ENCODE measurements around the gene ANKRD50. TPM values are rescaled to one million over a fixed set of nuclear protein-coding genes. Genes with fewer than 3 reads are reported as not detected.

Gene ANKRD50
- total RNA-seq, 4 donors from 2014 or later: 20.5 to 40.2 (median 29.9) TPM

DNA sequence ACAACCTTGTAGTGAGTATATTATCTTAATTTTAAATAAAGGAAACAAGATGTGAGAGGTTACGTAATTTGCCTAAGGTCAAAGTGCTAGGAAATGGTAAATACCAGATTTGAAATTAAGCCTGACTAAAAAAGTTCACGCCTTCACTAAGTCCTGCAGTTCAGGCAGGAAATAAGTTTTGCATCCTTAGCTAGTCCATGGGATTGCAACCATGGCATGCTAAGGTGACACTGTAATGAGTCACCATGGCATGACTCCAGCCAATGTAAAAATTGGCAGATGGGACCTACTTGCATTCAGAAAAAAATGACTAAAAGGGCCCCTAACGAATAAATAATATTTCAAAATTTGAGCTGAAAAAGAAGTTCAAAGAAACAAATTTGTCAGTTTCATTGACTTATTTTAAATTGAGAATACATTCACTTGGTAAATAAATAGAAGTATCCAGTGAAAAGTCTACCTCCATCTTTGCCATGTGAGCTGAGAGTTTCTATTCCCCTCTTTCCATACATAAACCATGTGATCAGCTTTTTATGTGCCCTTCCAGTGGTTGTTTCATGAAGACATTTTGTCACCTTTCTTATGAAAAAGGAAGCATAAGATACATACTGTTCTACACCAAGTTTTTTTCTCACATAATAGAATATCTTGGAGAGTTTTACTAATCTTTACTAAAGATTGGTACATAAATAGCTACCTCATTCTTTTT lies 72.4 kb downstream of the ANKRD50 start:
- 44% methylated on average over 3 of the region's 3 CpGs for WGBS
- Histone ChIP-seq H3K36me3 (no peaks in the 10 kb centered on the region), H3K4me3 (no peak overlapping the region), H3K27me3 (no peaks in the 10 kb centered on the region), H3K9me3 (no peaks in the 10 kb centered on the region), H3K27ac (no peak overlapping the region), H3K4me1 (peaks cover 9% of the 10 kb centered on the region)
- DNase-seq (ENCODE audit: low spot score in 2 of 2): no peak
- TF ChIP-seq POLR2AphosphoS5 (IDR thresholded peaks at IDR 0.05): no peak
- no peak for TF ChIP-seq POLR2A (IDR thresholded peaks at IDR 0.05)
- TF ChIP-seq, protein P1, sequence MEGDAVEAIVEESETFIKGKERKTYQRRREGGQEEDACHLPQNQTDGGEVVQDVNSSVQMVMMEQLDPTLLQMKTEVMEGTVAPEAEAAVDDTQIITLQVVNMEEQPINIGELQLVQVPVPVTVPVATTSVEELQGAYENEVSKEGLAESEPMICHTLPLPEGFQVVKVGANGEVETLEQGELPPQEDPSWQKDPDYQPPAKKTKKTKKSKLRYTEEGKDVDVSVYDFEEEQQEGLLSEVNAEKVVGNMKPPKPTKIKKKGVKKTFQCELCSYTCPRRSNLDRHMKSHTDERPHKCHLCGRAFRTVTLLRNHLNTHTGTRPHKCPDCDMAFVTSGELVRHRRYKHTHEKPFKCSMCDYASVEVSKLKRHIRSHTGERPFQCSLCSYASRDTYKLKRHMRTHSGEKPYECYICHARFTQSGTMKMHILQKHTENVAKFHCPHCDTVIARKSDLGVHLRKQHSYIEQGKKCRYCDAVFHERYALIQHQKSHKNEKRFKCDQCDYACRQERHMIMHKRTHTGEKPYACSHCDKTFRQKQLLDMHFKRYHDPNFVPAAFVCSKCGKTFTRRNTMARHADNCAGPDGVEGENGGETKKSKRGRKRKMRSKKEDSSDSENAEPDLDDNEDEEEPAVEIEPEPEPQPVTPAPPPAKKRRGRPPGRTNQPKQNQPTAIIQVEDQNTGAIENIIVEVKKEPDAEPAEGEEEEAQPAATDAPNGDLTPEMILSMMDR (IDR thresholded peaks at IDR 0.05): no peak
- TF ChIP-seq EP300 (IDR thresholded peaks at IDR 0.05): no peak

DNA sequence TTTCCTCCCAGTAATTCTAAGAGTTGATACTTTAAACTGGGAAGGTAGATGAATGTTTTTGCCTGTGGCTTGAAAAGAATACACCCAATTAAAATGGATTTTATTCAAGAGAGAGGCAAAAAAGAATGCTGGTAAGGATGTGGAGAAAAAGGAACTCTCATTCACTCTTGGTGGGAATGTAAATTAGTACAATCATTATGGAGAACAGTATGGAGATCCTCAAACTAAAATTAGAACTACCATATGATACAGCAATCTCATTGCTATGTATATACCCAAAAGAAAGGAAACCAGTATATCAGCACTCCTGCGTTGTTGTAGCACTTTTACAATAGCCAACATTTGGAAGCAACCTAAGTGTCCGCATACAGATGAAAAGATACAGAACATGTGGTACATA lies 75.2 kb downstream of the ANKRD50 start:
- no peaks in the 10 kb centered on the region for H3K9me3 ChIP-seq
- H3K4me3 ChIP-seq: no peak overlapping the region
- peaks cover 10% of the 10 kb centered on the region for H3K4me1 ChIP-seq
- no peak overlapping the region for H3K27ac ChIP-seq
- TF ChIP-seq POLR2A (IDR thresholded peaks at IDR 0.05): no peak
- TF ChIP-seq, protein P1 (IDR thresholded peaks at IDR 0.05): no peak
- no peak for TF ChIP-seq EP300 (IDR thresholded peaks at IDR 0.05)
- no peak for TF ChIP-seq POLR2AphosphoS5 (IDR thresholded peaks at IDR 0.05)
- H3K27me3 ChIP-seq: no peaks in the 10 kb centered on the region
- WGBS: 92% methylated on average over 2 of the region's 2 CpGs
- H3K36me3 ChIP-seq: no peaks in the 10 kb centered on the region
- DNase-seq (ENCODE audit: low spot score in 2 of 2): no peak

DNA sequence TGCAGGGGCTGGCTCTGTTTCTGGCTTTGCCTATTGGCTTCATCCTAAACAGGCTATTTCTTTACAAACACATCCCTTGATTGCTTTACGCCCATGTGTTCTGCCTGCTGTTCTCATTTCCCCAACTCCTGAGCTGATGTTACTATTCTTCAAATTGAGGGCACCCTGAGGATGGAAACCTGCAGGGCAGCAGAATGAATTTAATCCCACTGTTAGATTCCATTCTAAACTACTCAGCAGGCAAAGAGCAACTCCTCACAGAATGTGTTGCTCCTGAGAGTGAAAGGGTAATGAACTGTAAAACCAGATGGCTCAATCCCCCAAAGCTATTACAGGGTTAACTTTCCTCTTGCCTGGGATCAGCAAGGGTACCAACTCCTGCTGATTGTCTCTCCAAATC lies 75.7 kb downstream of the ANKRD50 start:
- no peaks in the 10 kb centered on the region for H3K9me3 ChIP-seq
- no peak for DNase-seq (ENCODE audit: low spot score in 2 of 2)
- no peaks in the 10 kb centered on the region for H3K27me3 ChIP-seq
- no peak overlapping the region for H3K27ac ChIP-seq
- WGBS: 81% methylated on average over 1 of the region's 1 CpG
- no peaks in the 10 kb centered on the region for H3K36me3 ChIP-seq
- peaks cover 6% of the 10 kb centered on the region for H3K4me1 ChIP-seq
- no peak overlapping the region for H3K4me3 ChIP-seq
- TF ChIP-seq, protein P1 (IDR thresholded peaks at IDR 0.05): no peak
- no peak for TF ChIP-seq POLR2AphosphoS5 (IDR thresholded peaks at IDR 0.05)
- TF ChIP-seq POLR2A (IDR thresholded peaks at IDR 0.05): no peak
- no peak for TF ChIP-seq EP300 (IDR thresholded peaks at IDR 0.05)

DNA sequence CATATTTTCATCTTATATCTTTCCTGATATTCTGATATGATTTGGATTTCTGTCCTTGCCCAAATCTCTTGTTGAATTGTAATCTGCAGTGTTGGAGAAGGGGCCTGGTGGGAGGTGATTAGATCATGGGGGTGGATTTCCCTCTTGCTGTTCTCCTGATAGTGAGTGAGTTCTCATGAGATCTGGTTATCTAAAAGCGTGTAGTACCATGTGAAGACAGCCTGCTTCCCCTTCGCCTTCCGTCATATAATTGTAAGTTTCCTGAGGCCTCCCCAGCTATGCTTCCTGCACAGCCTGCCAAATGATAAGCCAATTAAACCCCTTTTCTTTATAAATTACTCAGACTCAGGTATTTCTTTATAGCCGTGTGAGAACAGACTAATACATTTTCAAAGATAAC lies 77.2 kb downstream of the ANKRD50 start:
- H3K27me3 ChIP-seq: no peaks in the 10 kb centered on the region
- H3K4me3 ChIP-seq: no peak overlapping the region
- H3K9me3 ChIP-seq: no peaks in the 10 kb centered on the region
- no peaks in the 10 kb centered on the region for H3K36me3 ChIP-seq
- H3K4me1 ChIP-seq: peaks cover 7% of the 10 kb centered on the region
- DNase-seq (ENCODE audit: low spot score in 2 of 2): no peak
- TF ChIP-seq POLR2A (IDR thresholded peaks at IDR 0.05) (no peak), EP300 (IDR thresholded peaks at IDR 0.05) (no peak), POLR2AphosphoS5 (IDR thresholded peaks at IDR 0.05) (no peak)
- TF ChIP-seq, protein P1 (IDR thresholded peaks at IDR 0.05): no peak
- 77% methylated on average over 4 of the region's 4 CpGs for WGBS
- no peak overlapping the region for H3K27ac ChIP-seq

DNA sequence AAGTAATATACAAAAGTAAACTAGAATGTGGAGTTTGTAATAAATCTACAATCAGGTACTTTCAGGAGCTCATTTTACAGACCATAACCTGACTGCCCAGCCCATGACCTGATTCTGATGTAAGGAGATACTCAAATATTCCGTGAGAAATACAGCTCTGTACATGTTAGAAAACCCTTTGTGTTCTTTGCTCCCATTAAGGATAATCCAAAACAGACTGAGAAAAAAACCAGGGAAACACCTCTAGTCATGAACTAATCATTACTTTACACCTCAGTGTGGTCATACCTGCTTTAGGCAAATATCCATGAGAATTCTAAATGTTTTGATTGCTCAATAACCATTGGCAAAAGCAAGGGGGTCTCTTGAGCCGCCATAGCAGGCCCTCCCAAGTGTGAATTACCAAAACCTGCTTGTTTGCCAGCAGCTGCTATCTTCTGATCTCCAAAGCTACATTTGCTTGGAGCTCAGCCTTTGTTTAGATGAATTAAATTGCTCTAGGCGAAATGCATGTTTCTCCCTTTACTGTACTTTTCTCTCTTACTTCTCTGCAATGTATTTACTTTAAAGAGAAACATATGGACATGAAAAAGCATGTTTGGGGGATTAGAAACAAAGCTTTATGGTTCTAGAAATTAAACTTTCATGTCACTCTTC lies 79.1 kb downstream of the ANKRD50 start:
- H3K27ac ChIP-seq: no peak overlapping the region
- H3K4me1 ChIP-seq: peaks cover 7% of the 10 kb centered on the region
- H3K4me3 ChIP-seq: no peak overlapping the region
- WGBS: 52% methylated on average over 3 of the region's 3 CpGs
- no peak for DNase-seq (ENCODE audit: low spot score in 2 of 2)
- H3K9me3 ChIP-seq: no peaks in the 10 kb centered on the region
- TF ChIP-seq POLR2AphosphoS5 (IDR thresholded peaks at IDR 0.05): no peak
- TF ChIP-seq, protein P1 (IDR thresholded peaks at IDR 0.05): no peak
- TF ChIP-seq EP300 (IDR thresholded peaks at IDR 0.05): no peak
- no peak for TF ChIP-seq POLR2A (IDR thresholded peaks at IDR 0.05)
- H3K36me3 ChIP-seq: no peaks in the 10 kb centered on the region
- no peaks in the 10 kb centered on the region for H3K27me3 ChIP-seq

All from suprapubic skin (tissue), 4 donors.